SJCRH30 (cell line): Measurements from ENCODE around the gene TUFT1. TPM values are rescaled to one million over a fixed set of nuclear protein-coding genes. Genes with fewer than 3 reads are reported as not detected.
A peak's percentile ranks its signal among the peaks of the same experiment; 100 is the strongest.

Experiments
- DNase-seq, 2 experiments: peaks; one replicate each; pipeline ENCODE4 v3.0.0-alpha.2; 2015 to 2020
- H3K27ac ChIP-seq: fragments of 250-450 bp; sonication (Bioruptor Pico); 2 replicates; pipeline ENCODE4 v1.5.1; 2020; ENCODE audit warnings: mild to moderate bottlenecking, moderate library complexity
- H3K27me3 ChIP-seq: fragments of 250-450 bp; sonication (Bioruptor Pico); 2 replicates; pipeline ENCODE4 v1.5.1; 2020; ENCODE audit warnings: mild to moderate bottlenecking, moderate library complexity
- H3K36me3 ChIP-seq: fragments of 250-450 bp; sonication (Bioruptor Pico); 2 replicates; pipeline ENCODE4 v1.5.1; 2020; ENCODE audit warnings: mild to moderate bottlenecking, moderate library complexity
- H3K4me1 ChIP-seq: fragments of 250-450 bp; sonication (Bioruptor Pico); 2 replicates; pipeline ENCODE4 v1.5.1; 2020; ENCODE audit warnings: mild to moderate bottlenecking, moderate library complexity
- H3K4me3 ChIP-seq: fragments of 250-450 bp; sonication (Bioruptor Pico); 2 replicates; pipeline ENCODE4 v1.5.1; 2020; ENCODE audit warnings: mild to moderate bottlenecking, moderate library complexity
- H3K9me3 ChIP-seq: fragments of 250-450 bp; sonication (Bioruptor Pico); replicated peaks from 2 replicates; pipeline ENCODE4 v1.5.1; 2020; ENCODE audit warnings: mild to moderate bottlenecking, moderate library complexity
- total RNA-seq: library from RNA; depleted of rRNA; stranded (reverse); fragments of >200 nt; shearing (Covaris generic); gene quantifications from 2 replicates; pipeline ENCODE4 v1.2.3, GENCODE V29; 2014

The TUFT1 gene
- total RNA-seq, 1 experiment from 2014 or later: 8.1 TPM

- no peak overlapping the region for H3K4me3 ChIP-seq
- no peak for DNase-seq
Measured at GRCh38 chr1:151509350-151510019, 30.6 kb upstream of the TUFT1 start.

GRCh38 chr1:151510020-151510405 is 30.1 kb upstream of the TUFT1 start:
- H3K4me3 ChIP-seq: peak overlapping the region; percentile 70
- no peaks in the 10 kb centered on the region for H3K9me3 ChIP-seq
- H3K27ac ChIP-seq: no peak overlapping the region
- H3K4me1 ChIP-seq: peaks cover 11% of the 10 kb centered on the region
- no peaks in the 10 kb centered on the region for H3K27me3 ChIP-seq
- DNase-seq: no peak
- H3K36me3 ChIP-seq: no peaks in the 10 kb centered on the region

More at GRCh38 chr1:151509350-151510019, 30.6 kb upstream of the TUFT1 start:
- Histone ChIP-seq H3K9me3 (no peaks in the 10 kb centered on the region), H3K27ac (no peak overlapping the region), H3K36me3 (no peaks in the 10 kb centered on the region), H3K27me3 (no peaks in the 10 kb centered on the region), H3K4me1 (peaks cover 11% of the 10 kb centered on the region)

GRCh38 chr1:151510614-151510956 is 29.5 kb upstream of the TUFT1 start:
- DNase-seq: no peak
- Histone ChIP-seq H3K27me3 (no peaks in the 10 kb centered on the region), H3K36me3 (no peaks in the 10 kb centered on the region), H3K9me3 (no peaks in the 10 kb centered on the region), H3K4me3 (peak overlapping the region; percentile 70), H3K27ac (peak overlapping the region; percentile 27; the same call in 1 of the 2 replicates), H3K4me1 (peaks cover 11% of the 10 kb centered on the region)

GRCh38 chr1:151510957-151511635 is 29.0 kb upstream of the TUFT1 start, which contains the start of gene CGN:
Gene CGN (plus strand): TSS chr1:151511387. CDS start chr1:151518520, 7,133 bp downstream.
- H3K4me3 ChIP-seq: peak within 1 kb of the TSS; percentile 70
- no peaks in the 10 kb centered on the region for H3K9me3 ChIP-seq
- no peaks in the 10 kb centered on the region for H3K36me3 ChIP-seq
- peak within 1 kb of the TSS; percentile 27; the same call in 1 of the 2 replicates for H3K27ac ChIP-seq
- H3K4me1 ChIP-seq: peaks cover 11% of the 10 kb centered on the region
- no peaks in the 10 kb centered on the region for H3K27me3 ChIP-seq
- DNase-seq: peak; percentile 91 to 92

GRCh38 chr1:151511636-151512215 is 28.4 kb upstream of the TUFT1 start:
- DNase-seq: peak; percentile 33 to 63
- peak overlapping the region; percentile 10; the same call in 1 of the 2 replicates for H3K27ac ChIP-seq
- H3K9me3 ChIP-seq: no peaks in the 10 kb centered on the region
- H3K27me3 ChIP-seq: no peaks in the 10 kb centered on the region
- H3K4me1 ChIP-seq: peaks cover 11% of the 10 kb centered on the region
- peak overlapping the region; percentile 70 for H3K4me3 ChIP-seq
- H3K36me3 ChIP-seq: no peaks in the 10 kb centered on the region

GRCh38 chr1:151512326-151512725 is 27.8 kb upstream of the TUFT1 start:
- H3K4me3 ChIP-seq: no peak overlapping the region
- no peaks in the 10 kb centered on the region for H3K27me3 ChIP-seq
- peaks cover 11% of the 10 kb centered on the region for H3K4me1 ChIP-seq
- H3K36me3 ChIP-seq: no peaks in the 10 kb centered on the region
- no peak overlapping the region for H3K27ac ChIP-seq
- no peak for DNase-seq
- H3K9me3 ChIP-seq: no peaks in the 10 kb centered on the region

- Histone ChIP-seq H3K4me3 (no peak overlapping the region), H3K36me3 (no peaks in the 10 kb centered on the region), H3K27ac (no peak overlapping the region), H3K4me1 (peaks cover 11% of the 10 kb centered on the region), H3K9me3 (no peaks in the 10 kb centered on the region), H3K27me3 (no peaks in the 10 kb centered on the region)
- no peak for DNase-seq
Measured at GRCh38 chr1:151512801-151513625, 27.1 kb upstream of the TUFT1 start.

- Histone ChIP-seq H3K4me1 (peaks cover 11% of the 10 kb centered on the region), H3K27ac (no peak overlapping the region), H3K4me3 (no peak overlapping the region), H3K9me3 (no peaks in the 10 kb centered on the region), H3K27me3 (no peaks in the 10 kb centered on the region), H3K36me3 (no peaks in the 10 kb centered on the region)
- DNase-seq: no peak
Measured at GRCh38 chr1:151513626-151514121, 26.4 kb upstream of the TUFT1 start.

GRCh38 chr1:151514366-151514765 is 25.7 kb upstream of the TUFT1 start:
- H3K4me1 ChIP-seq: peaks cover 11% of the 10 kb centered on the region
- H3K4me3 ChIP-seq: no peak overlapping the region
- no peaks in the 10 kb centered on the region for H3K36me3 ChIP-seq
- no peaks in the 10 kb centered on the region for H3K9me3 ChIP-seq
- H3K27ac ChIP-seq: no peak overlapping the region
- H3K27me3 ChIP-seq: no peaks in the 10 kb centered on the region
- DNase-seq: no peak

GRCh38 chr1:151515265-151515664 is 24.8 kb upstream of the TUFT1 start:
- Histone ChIP-seq H3K4me1 (peaks cover 11% of the 10 kb centered on the region), H3K27ac (no peak overlapping the region), H3K4me3 (no peak overlapping the region), H3K27me3 (no peaks in the 10 kb centered on the region), H3K9me3 (no peaks in the 10 kb centered on the region), H3K36me3 (no peaks in the 10 kb centered on the region)
- DNase-seq: no peak

- H3K27ac ChIP-seq: no peak overlapping the region
- no peak overlapping the region for H3K4me3 ChIP-seq
- H3K27me3 ChIP-seq: no peaks in the 10 kb centered on the region
- H3K4me1 ChIP-seq: peaks cover 11% of the 10 kb centered on the region
- H3K9me3 ChIP-seq: no peaks in the 10 kb centered on the region
- H3K36me3 ChIP-seq: no peaks in the 10 kb centered on the region
- DNase-seq: no peak
Measured at GRCh38 chr1:151516031-151516511, 24.0 kb upstream of the TUFT1 start.

GRCh38 chr1:151518431-151518830 is 21.7 kb upstream of the TUFT1 start:
- no peaks in the 10 kb centered on the region for H3K36me3 ChIP-seq
- H3K4me3 ChIP-seq: no peak overlapping the region
- H3K4me1 ChIP-seq: no peaks in the 10 kb centered on the region
- H3K27ac ChIP-seq: no peak overlapping the region
- no peak for DNase-seq
- H3K27me3 ChIP-seq: no peaks in the 10 kb centered on the region
- H3K9me3 ChIP-seq: no peaks in the 10 kb centered on the region

- DNase-seq: no peak
- Histone ChIP-seq H3K4me3 (no peak overlapping the region), H3K9me3 (no peaks in the 10 kb centered on the region), H3K27ac (no peak overlapping the region), H3K36me3 (no peaks in the 10 kb centered on the region), H3K4me1 (no peaks in the 10 kb centered on the region), H3K27me3 (no peaks in the 10 kb centered on the region)
Measured at GRCh38 chr1:151518936-151519335, 21.2 kb upstream of the TUFT1 start.

GRCh38 chr1:151519667-151520066 is 20.4 kb upstream of the TUFT1 start:
- Histone ChIP-seq H3K36me3 (no peaks in the 10 kb centered on the region), H3K9me3 (no peaks in the 10 kb centered on the region), H3K27ac (no peak overlapping the region), H3K4me3 (no peak overlapping the region), H3K4me1 (no peaks in the 10 kb centered on the region), H3K27me3 (no peaks in the 10 kb centered on the region)
- no peak for DNase-seq
